HL-60 (cell line): ENCODE data around the gene TMEM151B.

Source experiments
- DNase-seq, 2 experiments: peaks; one replicate each; pipeline ENCODE4 v3.0.0-alpha.2; 2010 to 2020; ENCODE audit warnings: low read depth in 1 of 2, low spot score in 1 of 2
- H3K27ac ChIP-seq: fragments of 250-450 bp; sonication (Bioruptor Pico); replicated peaks from 2 replicates; pipeline ENCODE4 v1.5.1; 2020; ENCODE audit warnings: mild to moderate bottlenecking, moderate library complexity
- H3K27me3 ChIP-seq: fragments of 250-450 bp; sonication (Bioruptor Pico); 2 replicates; pipeline ENCODE4 v1.5.1; 2021; ENCODE audit warnings: mild to moderate bottlenecking, moderate library complexity; ENCODE audit not compliant: insufficient read depth, poor library complexity, severe bottlenecking
- H3K4me3 ChIP-seq: replicated peaks from 2 replicates; pipeline ENCODE4 v1.5.1; 2011; ENCODE audit warnings: mild to moderate bottlenecking, control low read depth, low read length; ENCODE audit not compliant: insufficient read depth
- GABPA ChIP-seq: IDR thresholded peaks from 2 replicates; pipeline ENCODE4 v1.6.1; 2012; ENCODE audit warnings: low read depth
- POLR2AphosphoS5 ChIP-seq: IDR thresholded peaks from 2 replicates; pipeline ENCODE4 v1.6.1; 2012; ENCODE audit warnings: low read depth
- SPI1 ChIP-seq: IDR thresholded peaks from 2 replicates; pipeline ENCODE4 v1.6.1; 2012; ENCODE audit warnings: low read depth, mild to moderate bottlenecking, borderline replicate concordance
- TF ChIP-seq, protein P1 (sequence below): IDR thresholded peaks from one replicate; pipeline ENCODE4 v1.5.1; 2011; ENCODE audit warnings: low read length, control low read depth, inconsistent platforms; ENCODE audit not compliant: insufficient read depth
- TF ChIP-seq, protein P2 (sequence below): IDR thresholded peaks from 2 replicates; pipeline ENCODE4 v1.6.1; 2012; ENCODE audit warnings: low read depth; ENCODE audit not compliant: insufficient replicate concordance

The TMEM151B gene

DNA sequence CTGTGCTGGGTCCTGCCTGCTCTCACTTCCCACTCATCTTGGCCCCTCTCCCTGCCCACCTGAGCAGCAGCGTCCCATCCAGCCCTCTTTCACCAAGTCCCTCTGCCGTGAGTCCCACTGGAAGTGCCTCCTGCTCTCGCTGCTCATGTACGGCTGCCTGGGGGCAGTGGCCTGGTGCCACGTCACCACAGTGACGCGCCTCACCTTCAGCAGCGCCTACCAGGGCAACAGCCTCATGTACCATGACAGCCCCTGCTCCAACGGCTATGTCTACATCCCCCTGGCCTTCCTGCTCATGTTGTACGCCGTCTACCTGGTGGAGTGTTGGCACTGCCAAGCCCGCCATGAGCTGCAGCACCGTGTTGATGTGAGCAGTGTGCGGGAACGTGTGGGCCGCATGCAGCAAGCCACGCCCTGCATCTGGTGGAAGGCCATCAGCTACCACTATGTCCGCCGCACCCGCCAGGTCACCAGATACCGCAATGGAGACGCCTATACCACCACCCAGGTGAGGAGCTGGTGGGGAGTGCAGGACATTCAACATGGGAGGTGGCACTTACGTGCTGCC is 2.8 kb downstream of the TMEM151B start:
- DNase-seq = no peak
- Histone ChIP-seq H3K27me3 (peaks cover 65% of the 10 kb centered on the region), H3K27ac (no peak overlapping the region), H3K4me3 (no peak overlapping the region)
- no peak for TF ChIP-seq SPI1
- no peak for TF ChIP-seq POLR2AphosphoS5
- TF ChIP-seq, protein P1, sequence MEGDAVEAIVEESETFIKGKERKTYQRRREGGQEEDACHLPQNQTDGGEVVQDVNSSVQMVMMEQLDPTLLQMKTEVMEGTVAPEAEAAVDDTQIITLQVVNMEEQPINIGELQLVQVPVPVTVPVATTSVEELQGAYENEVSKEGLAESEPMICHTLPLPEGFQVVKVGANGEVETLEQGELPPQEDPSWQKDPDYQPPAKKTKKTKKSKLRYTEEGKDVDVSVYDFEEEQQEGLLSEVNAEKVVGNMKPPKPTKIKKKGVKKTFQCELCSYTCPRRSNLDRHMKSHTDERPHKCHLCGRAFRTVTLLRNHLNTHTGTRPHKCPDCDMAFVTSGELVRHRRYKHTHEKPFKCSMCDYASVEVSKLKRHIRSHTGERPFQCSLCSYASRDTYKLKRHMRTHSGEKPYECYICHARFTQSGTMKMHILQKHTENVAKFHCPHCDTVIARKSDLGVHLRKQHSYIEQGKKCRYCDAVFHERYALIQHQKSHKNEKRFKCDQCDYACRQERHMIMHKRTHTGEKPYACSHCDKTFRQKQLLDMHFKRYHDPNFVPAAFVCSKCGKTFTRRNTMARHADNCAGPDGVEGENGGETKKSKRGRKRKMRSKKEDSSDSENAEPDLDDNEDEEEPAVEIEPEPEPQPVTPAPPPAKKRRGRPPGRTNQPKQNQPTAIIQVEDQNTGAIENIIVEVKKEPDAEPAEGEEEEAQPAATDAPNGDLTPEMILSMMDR = no peak
- TF ChIP-seq, protein P2, sequence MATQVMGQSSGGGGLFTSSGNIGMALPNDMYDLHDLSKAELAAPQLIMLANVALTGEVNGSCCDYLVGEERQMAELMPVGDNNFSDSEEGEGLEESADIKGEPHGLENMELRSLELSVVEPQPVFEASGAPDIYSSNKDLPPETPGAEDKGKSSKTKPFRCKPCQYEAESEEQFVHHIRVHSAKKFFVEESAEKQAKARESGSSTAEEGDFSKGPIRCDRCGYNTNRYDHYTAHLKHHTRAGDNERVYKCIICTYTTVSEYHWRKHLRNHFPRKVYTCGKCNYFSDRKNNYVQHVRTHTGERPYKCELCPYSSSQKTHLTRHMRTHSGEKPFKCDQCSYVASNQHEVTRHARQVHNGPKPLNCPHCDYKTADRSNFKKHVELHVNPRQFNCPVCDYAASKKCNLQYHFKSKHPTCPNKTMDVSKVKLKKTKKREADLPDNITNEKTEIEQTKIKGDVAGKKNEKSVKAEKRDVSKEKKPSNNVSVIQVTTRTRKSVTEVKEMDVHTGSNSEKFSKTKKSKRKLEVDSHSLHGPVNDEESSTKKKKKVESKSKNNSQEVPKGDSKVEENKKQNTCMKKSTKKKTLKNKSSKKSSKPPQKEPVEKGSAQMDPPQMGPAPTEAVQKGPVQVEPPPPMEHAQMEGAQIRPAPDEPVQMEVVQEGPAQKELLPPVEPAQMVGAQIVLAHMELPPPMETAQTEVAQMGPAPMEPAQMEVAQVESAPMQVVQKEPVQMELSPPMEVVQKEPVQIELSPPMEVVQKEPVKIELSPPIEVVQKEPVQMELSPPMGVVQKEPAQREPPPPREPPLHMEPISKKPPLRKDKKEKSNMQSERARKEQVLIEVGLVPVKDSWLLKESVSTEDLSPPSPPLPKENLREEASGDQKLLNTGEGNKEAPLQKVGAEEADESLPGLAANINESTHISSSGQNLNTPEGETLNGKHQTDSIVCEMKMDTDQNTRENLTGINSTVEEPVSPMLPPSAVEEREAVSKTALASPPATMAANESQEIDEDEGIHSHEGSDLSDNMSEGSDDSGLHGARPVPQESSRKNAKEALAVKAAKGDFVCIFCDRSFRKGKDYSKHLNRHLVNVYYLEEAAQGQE = no peak
- TF ChIP-seq GABPA = no peak

DNA sequence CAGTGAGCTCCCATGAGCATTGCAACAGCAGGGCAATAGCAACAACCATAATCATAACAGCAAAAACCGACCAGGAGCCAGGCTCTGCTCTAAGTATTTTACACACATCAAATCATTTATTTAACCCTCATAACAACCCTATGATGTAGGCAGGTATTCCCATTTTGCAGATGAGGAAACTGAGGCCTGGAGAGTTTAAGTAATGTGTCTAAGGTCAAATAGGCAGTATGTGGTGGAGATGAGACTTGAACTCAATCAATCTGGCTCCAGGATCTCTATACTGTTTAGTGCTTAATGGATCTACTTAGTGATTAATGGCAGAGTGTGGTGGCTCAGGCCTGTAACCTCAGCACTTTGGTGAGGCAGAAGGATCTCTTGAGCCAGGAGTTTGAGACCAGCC is 3.4 kb downstream of the TMEM151B start:
- no peak for DNase-seq
- Histone ChIP-seq H3K4me3 (no peak overlapping the region), H3K27me3 (peaks cover 69% of the 10 kb centered on the region), H3K27ac (no peak overlapping the region)
- TF ChIP-seq, protein P2 = no peak
- TF ChIP-seq POLR2AphosphoS5 (no peak), SPI1 (no peak), GABPA (no peak)
- TF ChIP-seq, protein P1 = no peak

DNA sequence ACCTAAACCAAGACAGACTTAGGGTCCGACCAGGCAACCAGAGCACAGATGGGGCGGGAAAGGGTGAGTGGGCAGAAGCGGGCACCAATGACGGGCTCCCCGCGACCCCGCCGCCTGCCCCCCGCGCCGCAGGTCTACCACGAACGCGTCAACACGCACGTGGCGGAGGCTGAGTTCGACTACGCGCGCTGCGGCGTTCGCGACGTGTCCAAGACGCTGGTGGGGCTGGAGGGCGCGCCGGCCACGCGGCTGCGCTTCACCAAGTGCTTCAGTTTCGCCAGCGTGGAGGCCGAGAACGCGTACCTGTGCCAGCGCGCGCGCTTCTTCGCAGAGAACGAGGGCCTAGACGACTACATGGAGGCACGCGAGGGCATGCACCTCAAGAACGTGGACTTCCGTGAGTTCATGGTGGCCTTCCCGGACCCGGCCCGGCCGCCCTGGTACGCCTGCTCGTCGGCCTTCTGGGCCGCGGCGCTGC is 5.1 kb downstream of the TMEM151B start:
- Histone ChIP-seq H3K27me3 (peaks cover 66% of the 10 kb centered on the region), H3K4me3 (no peak overlapping the region), H3K27ac (no peak overlapping the region)
- DNase-seq = no peak
- TF ChIP-seq, protein P1 = no peak
- TF ChIP-seq SPI1 (no peak), POLR2AphosphoS5 (no peak)
- TF ChIP-seq, protein P2 = no peak
